ENCODE results near the gene PDE3A.
"Not testable (repeated sequence)": the region's sequence is repeated elsewhere in the genome, so short reads cannot be mapped to it uniquely, and the experiment has no call there.

Gene PDE3A

GRCh38 chr12:20505056-20505455 is 136.7 kb downstream of the PDE3A start:
- DNase-seq, result no peak

GRCh38 chr12:20507056-20507455 is 138.7 kb downstream of the PDE3A start:
- no peak for DNase-seq

DNA sequence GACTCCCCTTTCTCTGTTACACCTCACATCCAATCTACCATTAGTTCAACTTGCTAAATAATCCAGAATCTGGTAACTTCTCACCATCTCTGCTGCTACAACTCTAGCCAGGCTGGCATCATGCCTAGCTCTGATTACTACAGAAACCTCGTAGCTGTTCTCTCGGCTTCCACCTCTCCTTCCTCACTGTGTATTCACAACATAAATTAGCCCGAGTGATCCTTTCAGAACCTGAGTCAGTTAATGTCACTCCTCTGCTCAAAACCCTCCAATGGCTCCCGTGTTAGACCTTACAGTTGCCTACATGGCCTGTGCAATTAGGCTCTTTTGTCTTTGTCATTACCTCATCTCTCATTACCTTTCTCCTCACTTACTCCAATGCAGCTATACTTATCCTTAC is 139.4 kb downstream of the PDE3A start:
- DNase-seq, result no peak

DNA sequence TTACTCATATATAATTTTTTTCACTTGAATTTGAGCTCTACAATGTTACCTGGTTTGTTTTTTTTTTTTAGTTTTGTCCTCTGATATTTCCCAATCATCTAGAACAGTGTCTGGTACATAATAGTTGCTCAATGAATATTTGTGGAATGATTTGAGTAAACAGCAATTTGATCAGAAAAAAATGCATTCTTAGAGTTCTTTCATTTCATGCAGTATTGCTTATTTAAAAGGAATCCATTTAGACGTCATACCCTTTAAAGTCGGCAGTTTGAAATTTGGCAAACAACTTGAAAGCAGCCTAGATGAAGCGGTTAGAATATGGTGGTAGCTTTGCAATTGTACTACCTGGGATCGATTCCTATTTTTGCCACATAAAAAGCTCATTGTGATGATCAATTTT is 140.0 kb downstream of the PDE3A start:
- DNase-seq, result no peak

DNA sequence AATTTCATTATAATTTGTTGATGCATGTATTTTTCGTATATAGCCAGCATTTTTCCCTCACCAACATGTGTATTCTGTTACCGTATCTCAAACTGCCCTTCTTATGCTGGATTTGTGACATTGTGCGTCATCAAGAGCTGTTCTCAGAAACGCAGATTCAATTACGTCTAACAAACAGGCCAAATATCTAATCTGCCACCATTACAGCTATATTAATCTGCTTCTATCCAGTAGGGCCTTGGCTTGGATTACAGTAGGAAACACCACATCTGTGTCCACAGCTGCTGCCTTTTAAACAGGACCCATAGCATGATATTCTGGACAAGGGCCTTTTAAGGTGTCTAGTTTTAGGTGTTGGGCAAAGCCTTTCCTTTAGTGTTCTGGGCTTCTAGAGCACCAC is 140.6 kb downstream of the PDE3A start:
- DNase-seq, result no peak

DNA sequence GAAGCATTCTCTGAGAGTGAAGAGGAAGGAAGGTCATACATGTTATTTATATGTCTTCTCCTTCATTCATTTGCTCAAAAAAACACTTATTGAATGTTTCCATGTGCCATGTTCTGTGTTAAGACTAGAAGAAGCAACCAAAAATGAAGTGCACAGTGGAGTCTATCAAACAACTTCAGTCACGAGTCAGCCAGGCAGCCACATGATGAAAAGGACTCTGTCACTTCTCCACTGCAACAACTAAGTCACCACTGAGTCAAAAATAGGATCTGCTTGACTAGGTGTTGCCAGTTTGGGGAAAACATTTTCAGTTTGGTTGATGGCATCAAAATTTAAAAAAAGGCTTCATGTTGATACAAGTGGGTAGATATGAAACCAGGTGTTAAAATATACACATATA is 142.5 kb downstream of the PDE3A start:
- DNase-seq, result no peak

DNA sequence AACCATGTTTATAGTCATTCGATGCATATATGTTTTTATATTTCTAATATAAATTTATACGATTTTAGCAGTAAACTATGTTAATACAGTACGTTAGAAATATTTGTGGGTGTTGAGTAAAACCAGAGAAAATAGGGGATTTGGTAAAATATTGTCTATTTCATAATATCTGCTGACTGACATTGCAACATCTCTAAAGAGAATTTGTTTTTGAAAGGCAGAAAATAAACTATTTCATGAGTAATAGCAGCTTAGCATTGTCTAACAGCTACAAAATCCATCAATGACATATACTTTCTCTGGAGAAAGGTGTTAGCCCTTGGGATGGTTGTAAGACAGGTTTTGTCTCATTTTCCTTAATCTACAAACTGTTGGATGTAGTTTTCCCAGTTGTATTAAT is 144.9 kb downstream of the PDE3A start:
- no peak for DNase-seq

DNA sequence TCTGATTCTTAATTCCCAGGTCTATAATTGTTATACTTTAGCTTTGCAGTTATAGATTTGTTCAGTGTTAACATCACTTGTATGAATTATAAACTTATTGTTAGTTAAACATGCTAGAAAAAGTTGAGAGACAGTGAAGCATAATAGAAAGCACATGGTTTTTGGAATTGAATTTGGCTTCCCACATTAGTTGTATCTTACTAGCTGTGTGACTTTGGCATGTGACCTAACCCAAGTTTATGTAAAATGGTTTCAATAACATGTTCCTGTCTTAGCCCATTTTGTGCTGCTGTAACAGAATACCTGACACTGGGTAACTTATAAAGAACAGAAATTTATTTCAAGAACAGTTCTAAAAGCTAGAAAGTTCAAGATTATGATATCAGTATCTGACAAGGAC is 146.3 kb downstream of the PDE3A start:
- no peak for DNase-seq

DNA sequence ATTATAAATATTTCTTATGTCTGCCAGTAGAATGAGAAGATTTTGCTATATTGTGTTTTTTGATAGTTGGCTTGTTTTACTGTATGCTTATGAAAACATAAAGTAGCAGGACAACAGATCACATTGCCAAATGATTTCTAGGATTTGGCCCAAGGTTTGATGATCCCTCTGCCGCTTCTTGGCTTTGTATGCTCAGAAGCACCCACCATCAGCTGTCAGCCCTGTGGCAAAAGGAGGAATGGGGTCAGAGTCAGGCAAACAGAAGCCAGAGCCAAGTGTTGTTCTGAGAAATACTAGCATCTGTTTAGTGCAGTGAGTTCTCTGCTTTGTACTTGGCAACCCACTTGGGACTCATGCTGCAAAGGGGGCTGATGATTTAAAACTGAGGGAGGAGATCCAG is 152.2 kb downstream of the PDE3A start:
- DNase-seq, result no peak

DNA sequence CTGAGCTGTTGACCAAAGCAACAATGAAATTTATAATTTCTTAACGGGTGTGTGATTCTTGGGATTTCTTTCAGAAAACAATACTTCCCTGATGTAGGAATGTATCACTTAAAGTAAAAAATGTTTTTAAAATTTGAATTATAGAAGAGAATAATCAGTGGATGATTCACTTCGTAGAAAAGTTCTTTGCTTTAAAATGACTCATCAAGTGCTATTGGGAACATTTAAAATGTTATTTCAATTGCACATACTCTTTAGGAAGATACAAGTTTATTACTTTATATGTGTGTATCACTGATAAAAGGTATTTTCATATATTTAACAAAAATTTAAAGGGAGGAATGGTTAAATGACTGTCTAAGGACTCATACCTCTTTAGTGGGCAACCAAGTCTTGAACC is 155.3 kb downstream of the PDE3A start:
- DNase-seq, result no peak

- DNase-seq, result no peak
Measured at GRCh38 chr12:20524113-20524512, 155.8 kb downstream of the PDE3A start.

DNA sequence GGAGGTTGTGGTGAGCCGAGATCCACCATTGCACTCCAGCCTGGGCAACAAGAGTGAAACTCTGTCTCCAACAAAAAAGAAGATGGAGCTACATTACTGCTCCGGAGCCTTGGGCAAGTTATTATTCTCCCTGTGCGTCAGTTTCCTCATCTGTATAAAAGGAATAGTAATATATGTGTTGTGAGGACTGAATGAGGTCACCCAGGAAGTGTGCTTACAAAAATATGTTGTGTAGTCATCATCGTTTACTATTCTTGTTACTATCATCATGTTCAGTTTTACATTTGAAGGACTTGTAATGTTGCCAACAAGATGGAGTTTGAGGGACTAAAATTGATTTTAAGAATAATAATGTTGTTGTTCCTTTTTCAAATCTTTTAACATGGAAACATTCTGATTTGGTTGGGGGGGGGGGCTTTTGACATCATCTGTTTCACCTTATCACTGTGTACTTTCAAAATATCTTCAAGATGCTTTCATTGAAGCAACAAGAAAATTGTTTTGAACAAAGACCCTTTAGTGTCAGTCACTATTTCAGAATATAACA is 156.8 kb downstream of the PDE3A start:
- DNase-seq, result no peak

- no peak for DNase-seq
Measured at GRCh38 chr12:20527417-20528163, 159.3 kb downstream of the PDE3A start.

DNA sequence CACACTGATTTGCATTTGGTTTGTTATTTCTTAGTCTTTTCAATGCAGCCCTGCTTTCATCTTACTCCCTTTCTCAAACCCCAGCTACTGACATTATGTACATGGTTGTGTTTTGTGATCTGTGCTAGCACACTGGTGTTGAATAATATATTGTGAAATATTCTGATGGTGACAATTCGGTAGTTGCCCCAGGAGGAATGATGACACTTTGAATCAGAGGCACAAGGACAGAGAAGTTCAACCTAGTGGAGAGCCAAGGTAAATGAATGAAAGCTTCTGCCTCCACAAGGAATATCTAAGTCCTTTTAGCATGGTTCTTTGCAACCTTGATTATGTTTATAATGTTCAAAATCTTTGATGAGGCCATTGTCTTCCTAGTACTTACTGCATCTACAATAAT is 159.9 kb downstream of the PDE3A start:
- no peak for DNase-seq

DNA sequence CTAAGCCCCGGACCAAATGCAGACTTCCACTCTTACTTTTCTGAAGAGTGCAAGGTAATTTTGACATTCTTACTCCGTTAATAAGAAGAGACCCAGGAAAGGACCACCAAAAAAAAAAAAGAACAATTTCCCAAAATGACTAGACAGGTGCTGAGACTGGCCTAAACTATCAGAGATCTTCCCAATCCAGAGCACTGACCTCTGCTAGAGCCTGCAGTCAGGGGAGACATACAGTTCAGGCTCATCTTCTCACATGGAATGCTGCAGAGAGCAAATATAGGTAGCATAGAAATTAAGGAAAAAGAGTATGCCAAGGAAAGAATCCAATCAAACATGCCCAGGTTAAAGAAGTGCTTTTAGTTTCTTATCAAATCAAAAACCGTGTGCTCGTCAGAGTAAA is 177.9 kb downstream of the PDE3A start:
- no peak for DNase-seq

DNA sequence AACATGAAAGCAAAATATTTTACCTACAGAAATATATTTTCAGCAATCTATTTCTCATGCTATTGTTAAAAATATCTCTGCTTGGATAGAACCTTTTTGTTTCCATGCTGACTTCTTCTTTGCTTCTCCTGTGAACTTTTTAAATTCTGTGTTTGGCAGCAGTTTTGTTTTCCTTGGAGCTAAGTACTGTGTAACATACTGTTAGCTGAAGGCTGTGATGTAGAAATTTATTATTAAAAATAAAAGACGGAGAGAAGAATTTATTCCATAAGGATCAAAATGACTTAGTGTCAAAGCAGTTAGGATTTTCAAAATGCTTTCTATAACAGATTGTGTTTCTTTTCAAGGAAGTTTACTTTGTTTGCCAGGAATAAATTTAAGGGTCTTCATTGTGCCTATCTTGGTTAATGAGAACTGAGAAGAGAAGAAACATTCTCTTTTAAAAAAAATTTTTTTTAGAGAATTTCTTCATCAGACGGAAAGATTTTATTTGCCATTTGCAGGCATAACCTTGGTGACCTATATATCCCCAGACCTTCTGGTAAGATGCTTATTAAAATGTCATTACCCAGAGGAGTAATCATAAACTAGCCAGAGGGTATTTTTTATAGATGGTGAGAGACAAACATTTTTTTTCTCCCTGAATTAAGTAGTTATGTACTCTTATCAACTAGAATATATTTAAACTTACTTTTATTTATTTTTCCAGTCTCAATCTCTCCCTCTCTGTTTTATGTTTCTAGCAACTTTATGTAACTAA is 179.7 kb downstream of the PDE3A start:
- DNase-seq, result no peak

GRCh38 chr12:20548611-20549010 is 180.3 kb downstream of the PDE3A start:
- no peak for DNase-seq

- no peak for DNase-seq
Measured at GRCh38 chr12:20549108-20549719, 180.9 kb downstream of the PDE3A start.

DNA sequence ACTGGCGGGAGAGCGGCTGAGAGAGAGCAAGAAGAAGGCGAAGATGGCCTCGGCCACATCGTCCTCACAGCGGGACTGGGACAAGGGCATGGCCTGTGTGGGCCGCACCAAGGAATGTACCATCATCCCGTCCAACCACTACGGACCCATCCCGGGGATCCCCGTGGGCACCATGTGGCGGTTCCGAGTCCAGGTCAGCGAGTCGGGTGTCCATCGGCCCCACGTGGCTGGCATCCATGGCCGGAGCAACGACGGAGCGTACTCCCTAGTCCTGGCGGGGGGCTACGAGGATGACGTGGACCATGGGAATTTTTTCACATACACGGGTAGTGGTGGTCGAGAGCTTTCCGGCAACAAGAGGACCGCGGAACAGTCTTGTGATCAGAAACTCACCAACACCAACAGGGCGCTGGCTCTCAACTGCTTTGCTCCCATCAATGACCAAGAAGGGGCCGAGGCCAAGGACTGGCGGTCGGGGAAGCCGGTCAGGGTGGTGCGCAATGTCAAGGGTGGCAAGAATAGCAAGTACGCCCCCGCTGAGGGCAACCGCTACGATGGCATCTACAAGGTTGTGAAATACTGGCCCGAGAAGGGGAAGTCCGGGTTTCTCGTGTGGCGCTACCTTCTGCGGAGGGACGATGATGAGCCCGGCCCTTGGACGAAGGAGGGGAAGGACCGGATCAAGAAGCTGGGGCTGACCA is 183.6 kb downstream of the PDE3A start:
- not testable (repeated sequence) for DNase-seq

GRCh38 chr12:20552586-20552985 is 184.2 kb downstream of the PDE3A start:
- not testable (repeated sequence) for DNase-seq

DNA sequence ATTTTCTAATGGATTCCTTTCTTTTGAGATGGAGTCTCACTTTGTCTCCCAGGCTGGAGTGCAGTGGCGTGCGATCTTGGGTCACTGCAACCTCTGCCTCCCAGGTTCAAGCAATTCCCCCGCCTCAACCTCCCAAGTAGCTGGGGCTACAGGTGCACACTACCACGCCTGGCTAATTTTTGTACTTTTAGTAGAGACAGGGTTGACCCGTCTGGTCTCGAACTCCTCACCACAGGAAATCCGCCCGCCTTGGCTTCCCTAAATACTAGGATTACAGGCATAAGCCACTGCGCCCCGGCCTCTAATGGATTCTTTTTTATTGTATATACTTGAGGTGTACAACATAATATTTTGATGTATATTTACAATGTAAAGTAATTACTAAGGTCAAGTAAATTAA is 186.7 kb downstream of the PDE3A start:
- DNase-seq, result no peak

- no peak for DNase-seq
Measured at GRCh38 chr12:20555771-20556170, 187.4 kb downstream of the PDE3A start.

DNA sequence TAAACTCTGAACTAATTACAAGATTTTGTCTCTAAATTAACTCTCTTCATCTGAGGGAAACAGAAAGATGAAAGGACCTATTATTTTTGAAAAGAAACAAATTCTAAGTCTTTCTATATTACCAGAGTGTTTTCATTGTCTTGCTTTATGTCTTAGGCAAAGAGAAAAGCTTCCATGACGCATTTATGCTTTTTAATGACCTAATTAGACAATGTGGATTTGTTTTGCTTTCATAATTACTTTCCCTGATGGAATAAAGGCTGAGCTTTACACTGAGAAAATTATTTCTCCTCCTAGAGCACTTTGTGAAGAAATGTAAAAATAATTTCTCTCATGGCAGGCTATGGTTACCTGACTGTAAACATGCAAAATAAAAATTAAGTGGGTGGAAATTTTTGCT is 188.8 kb downstream of the PDE3A start:
- no peak for DNase-seq

Measured in activated CD4-positive, CD25-positive, alpha-beta regulatory T cell treated with anti-CD3 and anti-CD28 coated beads, Interleukin-2, amount 50 U/mL, for 72 hours (primary cell).